ENCODE data around the gene PHYKPL.

GRCh38 chr5:178222292-178222691 is 10.3 kb downstream of the PHYKPL start:
- TF ChIP-seq CTCF (optimal IDR thresholded peaks at IDR 0.05 in 1 of 3, IDR thresholded peaks at IDR 0.05 in 1 of 3, conservative IDR thresholded peaks at IDR 0.05 in 1 of 3; ENCODE audit: extremely low read depth in 1 of 3, insufficient read depth in 2 of 3, low read length in 3 of 3) (no peak), EZH2 (IDR thresholded peaks at IDR 0.05; ENCODE audit: low read length) (no peak)
